ENCODE measurements around the gene PLXNA2.

The PLXNA2 gene

DNA sequence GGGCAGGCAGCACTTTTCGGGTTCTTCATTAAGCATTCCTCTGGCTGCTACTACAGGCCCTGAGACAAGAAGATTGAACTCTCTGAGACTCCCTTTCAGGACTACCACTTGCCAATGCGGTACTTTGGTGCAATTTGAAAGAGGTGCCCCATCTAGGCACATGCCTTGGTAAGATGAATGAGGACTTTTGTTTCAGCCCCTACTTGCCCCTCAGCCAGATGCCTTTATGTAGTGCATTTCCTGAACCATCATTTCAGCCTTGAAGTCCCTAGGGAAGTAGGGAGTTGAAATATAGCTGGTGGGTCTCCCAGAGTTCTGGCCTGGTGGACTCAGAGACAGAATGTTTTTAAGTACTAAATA lies 123.8 kb downstream of the PLXNA2 start:
- no peak overlapping the region for H3K4me3 Mint-ChIP-seq
- H3K36me3 Mint-ChIP-seq (ENCODE audit: low read depth), result no peaks in the 10 kb centered on the region
- no peaks in the 10 kb centered on the region for H3K9me3 Mint-ChIP-seq
- H3K27me3 Mint-ChIP-seq (ENCODE audit: low read depth), result peaks cover 4% of the 10 kb centered on the region
- peaks cover 28% of the 10 kb centered on the region for H3K4me1 Mint-ChIP-seq
- TF ChIP-seq, protein P1, sequence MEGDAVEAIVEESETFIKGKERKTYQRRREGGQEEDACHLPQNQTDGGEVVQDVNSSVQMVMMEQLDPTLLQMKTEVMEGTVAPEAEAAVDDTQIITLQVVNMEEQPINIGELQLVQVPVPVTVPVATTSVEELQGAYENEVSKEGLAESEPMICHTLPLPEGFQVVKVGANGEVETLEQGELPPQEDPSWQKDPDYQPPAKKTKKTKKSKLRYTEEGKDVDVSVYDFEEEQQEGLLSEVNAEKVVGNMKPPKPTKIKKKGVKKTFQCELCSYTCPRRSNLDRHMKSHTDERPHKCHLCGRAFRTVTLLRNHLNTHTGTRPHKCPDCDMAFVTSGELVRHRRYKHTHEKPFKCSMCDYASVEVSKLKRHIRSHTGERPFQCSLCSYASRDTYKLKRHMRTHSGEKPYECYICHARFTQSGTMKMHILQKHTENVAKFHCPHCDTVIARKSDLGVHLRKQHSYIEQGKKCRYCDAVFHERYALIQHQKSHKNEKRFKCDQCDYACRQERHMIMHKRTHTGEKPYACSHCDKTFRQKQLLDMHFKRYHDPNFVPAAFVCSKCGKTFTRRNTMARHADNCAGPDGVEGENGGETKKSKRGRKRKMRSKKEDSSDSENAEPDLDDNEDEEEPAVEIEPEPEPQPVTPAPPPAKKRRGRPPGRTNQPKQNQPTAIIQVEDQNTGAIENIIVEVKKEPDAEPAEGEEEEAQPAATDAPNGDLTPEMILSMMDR (IDR thresholded peaks at IDR 0.05; ENCODE audit: unreplicated experiment in 3 of 3), result no peak
- peak overlapping the region in 1 of 3 experiments; percentile 10 for H3K27ac Mint-ChIP-seq

DNA sequence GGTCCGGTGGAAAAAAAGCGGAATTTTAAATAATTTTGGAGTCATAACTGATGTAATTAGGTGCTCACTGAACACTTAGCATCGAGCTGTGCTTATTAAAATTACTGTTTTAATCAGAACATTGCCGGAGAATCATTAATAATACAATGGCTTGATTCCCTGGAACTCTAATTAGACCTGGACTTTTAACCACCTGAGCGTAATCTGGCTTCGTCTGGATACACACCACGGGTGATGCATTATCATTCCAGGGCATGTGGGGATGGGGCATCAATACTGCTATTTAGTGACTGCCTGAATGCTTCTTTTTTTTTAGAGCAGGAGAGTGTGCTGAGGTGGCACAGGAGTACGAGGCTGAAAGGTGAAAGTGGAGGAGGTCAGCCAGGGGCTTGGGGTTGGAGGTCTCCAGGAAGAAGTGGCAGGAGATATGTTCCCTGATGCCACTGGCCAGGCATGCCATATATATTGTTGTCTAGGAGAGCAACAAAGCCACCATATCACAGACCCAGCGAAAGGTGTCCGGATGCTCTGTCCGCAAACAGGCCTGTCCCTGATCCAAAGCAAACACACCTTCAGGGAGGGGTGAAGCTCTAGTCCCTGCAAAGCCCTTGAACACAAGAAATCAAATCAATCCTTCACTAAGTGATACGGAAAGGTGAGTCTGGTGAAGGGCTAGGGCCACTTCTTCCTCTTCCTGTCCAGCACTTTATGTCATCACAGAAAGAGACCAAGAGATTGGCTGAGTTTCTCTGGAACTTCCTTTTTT lies 125.2 kb downstream of the PLXNA2 start:
- Mint-ChIP-seq H3K9me3 (no peaks in the 10 kb centered on the region), H3K27me3 (ENCODE audit: low read depth) (peaks cover 3% of the 10 kb centered on the region), H3K4me3 (no peak overlapping the region), H3K4me1 (peaks cover 28% of the 10 kb centered on the region), H3K36me3 (ENCODE audit: low read depth) (no peaks in the 10 kb centered on the region), H3K27ac (no peak overlapping the region)
- TF ChIP-seq, protein P1 (IDR thresholded peaks at IDR 0.05; ENCODE audit: unreplicated experiment in 3 of 3), result no peak

DNA sequence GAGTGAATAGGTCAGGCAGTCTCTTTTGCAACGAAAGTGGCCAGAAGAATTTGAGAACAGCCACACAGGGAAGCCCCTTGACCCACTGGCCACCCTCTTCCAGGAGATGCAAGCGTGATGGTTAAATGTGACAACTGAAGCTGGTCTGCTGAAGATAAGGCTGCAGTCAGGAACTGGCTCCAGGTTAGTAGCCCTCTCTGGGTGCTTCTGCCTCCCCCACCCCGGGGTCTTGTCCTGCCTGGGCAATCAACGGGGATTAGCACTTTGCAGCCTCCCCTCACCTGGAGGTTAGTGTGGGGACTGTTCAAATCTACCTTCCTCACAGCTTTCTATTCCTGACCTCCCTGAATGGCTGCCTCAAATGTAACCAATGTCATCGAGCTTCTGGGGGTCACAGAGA lies 125.9 kb downstream of the PLXNA2 start:
- Mint-ChIP-seq H3K36me3 (ENCODE audit: low read depth) (no peaks in the 10 kb centered on the region), H3K4me3 (no peak overlapping the region), H3K27ac (no peak overlapping the region), H3K4me1 (peaks cover 26% of the 10 kb centered on the region), H3K27me3 (ENCODE audit: low read depth) (peaks cover 3% of the 10 kb centered on the region), H3K9me3 (no peaks in the 10 kb centered on the region)
- TF ChIP-seq, protein P1 (IDR thresholded peaks at IDR 0.05; ENCODE audit: unreplicated experiment in 3 of 3), result no peak

DNA sequence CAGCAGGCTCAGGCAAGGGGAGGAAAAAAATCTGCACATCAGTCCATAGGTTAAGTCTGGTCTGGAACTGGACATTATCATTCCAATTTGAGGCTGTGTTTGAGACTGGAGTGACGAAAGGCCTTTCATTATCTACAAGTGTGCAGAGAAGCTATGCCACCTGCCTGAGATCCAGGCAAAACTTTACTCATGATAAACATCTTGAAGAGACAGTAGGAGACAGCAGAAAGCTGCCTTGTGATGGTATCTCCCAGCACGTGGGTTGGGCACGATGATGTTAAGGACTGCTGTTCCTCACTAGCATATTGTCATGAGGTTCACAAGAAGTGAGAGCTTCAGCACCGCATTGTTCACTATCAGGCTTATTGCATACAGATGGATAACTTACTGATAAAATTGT lies 126.4 kb downstream of the PLXNA2 start:
- Mint-ChIP-seq H3K4me1 (peaks cover 27% of the 10 kb centered on the region), H3K4me3 (no peak overlapping the region), H3K9me3 (no peaks in the 10 kb centered on the region), H3K36me3 (ENCODE audit: low read depth) (no peaks in the 10 kb centered on the region), H3K27me3 (ENCODE audit: low read depth) (peaks cover 3% of the 10 kb centered on the region), H3K27ac (no peak overlapping the region)
- TF ChIP-seq, protein P1 (IDR thresholded peaks at IDR 0.05; ENCODE audit: unreplicated experiment in 3 of 3), result no peak

DNA sequence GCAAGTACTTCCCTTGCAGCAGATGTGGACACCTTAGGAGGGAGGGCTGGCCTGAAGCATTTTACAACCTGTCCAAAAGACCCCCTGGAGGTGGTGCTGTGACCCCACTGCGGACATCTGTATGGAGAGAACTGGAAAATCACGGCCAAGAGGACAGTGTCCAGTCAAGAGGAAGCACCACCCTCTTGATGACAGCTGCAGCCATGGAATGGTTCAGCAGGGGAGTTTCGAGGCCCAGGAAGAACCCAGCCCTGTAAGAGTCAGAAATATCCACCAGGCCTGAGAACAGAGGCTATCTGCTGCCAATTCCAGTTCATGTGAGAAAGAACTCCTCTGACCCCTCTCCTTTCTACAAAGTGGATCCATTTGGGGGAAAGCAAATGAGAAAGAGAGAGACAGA lies 126.8 kb downstream of the PLXNA2 start:
- H3K27me3 Mint-ChIP-seq (ENCODE audit: low read depth), result peaks cover 3% of the 10 kb centered on the region
- H3K4me3 Mint-ChIP-seq, result no peak overlapping the region
- no peak overlapping the region for H3K27ac Mint-ChIP-seq
- H3K36me3 Mint-ChIP-seq (ENCODE audit: low read depth), result no peaks in the 10 kb centered on the region
- TF ChIP-seq, protein P1 (IDR thresholded peaks at IDR 0.05; ENCODE audit: unreplicated experiment in 3 of 3), result no peak
- H3K4me1 Mint-ChIP-seq, result peaks cover 31% of the 10 kb centered on the region
- H3K9me3 Mint-ChIP-seq, result no peaks in the 10 kb centered on the region

Data from nephron (organoid).